HCT116 (cell line): ENCODE results near the gene FOXN3. TPM values are rescaled to one million over a fixed set of nuclear protein-coding genes. Genes with fewer than 3 reads are reported as not detected.

Experiments used
- ATAC-seq: fragments of 200-7000 bp; cut with Tn5 transposase; 2 replicates; pipeline ENCODE4 v1.9.1; 2020; ENCODE audit warnings: mild to moderate bottlenecking, moderate library complexity
- BruUV-seq: library from RNA; stranded (reverse); fragments of 400-500 nt; replicated peaks from 2 replicates; lab custom pipeline; 2021; lab: Mats Ljungman, UMichigan
- CTCF ChIA-PET: fragments of 300-600 bp; sonication (Branson Sonifier 250); formaldehyde crosslinking; loops from one replicate; lab custom pipeline; 2021; ENCODE audit warnings: antibody characterized with exemption; lab: Charles Lee
- POLR2A ChIA-PET: fragments of 300-600, 350-600 bp; sonication (Branson Sonifier 250); formaldehyde crosslinking; loops from one replicate; lab custom pipeline; 2021; ENCODE audit warnings: antibody characterized with exemption; lab: Charles Lee
- RAD21 ChIA-PET, 2 experiments: fragments of 300-600 bp; sonication (Branson Sonifier 250); formaldehyde crosslinking; loops; one replicate each; lab custom pipeline; 2023; ENCODE audit warnings: low total read pairs in 2 of 2; ENCODE audit not compliant: uncharacterized antibody in 2 of 2, unreplicated experiment in 2 of 2, low non-redundant PET in 1 of 2; lab: Charles Lee
- DNase-seq: peaks from one replicate; pipeline ENCODE4 v3.0.0-alpha.2; 2010; ENCODE audit warnings: low read depth, low spot score
- H2AFZ ChIP-seq: fragments of 200-600 bp; shearing (Covaris generic), sonication (generic); 2 replicates; pipeline ENCODE4 v1.6.1; 2017; ENCODE audit warnings: low read depth, mixed run types, mixed read lengths, antibody characterized with exemption, low read length; ENCODE audit not compliant: poor library complexity, severe bottlenecking
- H3K27ac ChIP-seq: 2 replicates; pipeline ENCODE4 v1.5.1; 2012; ENCODE audit warnings: low read depth, low read length
- H3K27me3 ChIP-seq: fragments of 200-600 bp; sonication (generic); 2 replicates; pipeline ENCODE4 v1.6.1; 2016; ENCODE audit warnings: mixed run types, low read length, mixed read lengths; ENCODE audit not compliant: insufficient read depth
- H3K36me3 ChIP-seq, 2 experiments: fragments of 200-500 bp in 1 of 2; fragments of 200-600 bp in 1 of 2; sonication (Bioruptor generic) in 1 of 2; sonication (generic) in 1 of 2; 2 replicates each; pipeline versions ENCODE4 v1.5.1 to v1.6.1; 2014 to 2016; ENCODE audit warnings: low read length in 2 of 2, inconsistent platforms in 1 of 2, mixed read lengths in 1 of 2, mixed run types in 1 of 2; ENCODE audit not compliant: insufficient read depth in 2 of 2, control insufficient read depth in 1 of 2
- H3K4me1 ChIP-seq, 2 experiments: fragments of 200-600 bp in 1 of 2; sonication (generic) in 1 of 2; 2 replicates each; pipeline versions ENCODE4 v1.5.1 to v1.6.1; 2012 to 2017; ENCODE audit warnings: low read length in 2 of 2, inconsistent platforms in 1 of 2, mild to moderate bottlenecking in 1 of 2, mixed read lengths in 1 of 2, mixed run types in 1 of 2, moderate library complexity in 1 of 2; ENCODE audit not compliant: insufficient read depth in 2 of 2, control insufficient read depth in 1 of 2
- H3K4me2 ChIP-seq: fragments of 200-600 bp; sonication (generic); 2 replicates; pipeline ENCODE4 v1.6.1; 2017; ENCODE audit warnings: mixed run types, low read length, mixed read lengths
- H3K4me3 ChIP-seq, 2 experiments: fragments of 200-600 bp in 1 of 2; sonication (generic) in 1 of 2; replicated peaks in 1 of 2; 2 replicates each; pipeline ENCODE4 v1.5.1; 2011 to 2016; ENCODE audit warnings: low read length in 2 of 2, control low read depth in 1 of 2, low read depth in 1 of 2, mild to moderate bottlenecking in 1 of 2, mixed read lengths in 1 of 2, mixed run types in 1 of 2
- H3K79me2 ChIP-seq: fragments of 200-600 bp; sonication (generic); 2 replicates; pipeline ENCODE4 v1.6.1; 2017; ENCODE audit warnings: mild to moderate bottlenecking, mixed run types, low read length, moderate library complexity, mixed read lengths; ENCODE audit not compliant: insufficient read depth
- H3K9ac ChIP-seq: fragments of 200-600 bp; sonication (generic); 2 replicates; pipeline ENCODE4 v1.6.1; 2016; ENCODE audit warnings: low read length, mixed read lengths
- H3K9me2 ChIP-seq: fragments of 200-600 bp; sonication (generic), shearing (Covaris generic); 2 replicates; pipeline ENCODE4 v1.6.1; 2017; ENCODE audit warnings: mixed run types, mild to moderate bottlenecking, moderate library complexity; ENCODE audit not compliant: insufficient read depth
- H3K9me3 ChIP-seq, 2 experiments: fragments of 200-500 bp in 1 of 2; fragments of 200-600 bp in 1 of 2; sonication (Bioruptor generic) in 1 of 2; sonication (generic) in 1 of 2; 2 replicates each; pipeline ENCODE4 v1.6.1; 2014 to 2017; ENCODE audit warnings: low read length in 2 of 2, mixed read lengths in 2 of 2, inconsistent platforms in 1 of 2, low read depth in 1 of 2, mild to moderate bottlenecking in 1 of 2, mixed run types in 1 of 2, moderate library complexity in 1 of 2; ENCODE audit not compliant: control insufficient read depth in 1 of 2, insufficient read depth in 1 of 2
- H4K20me1 ChIP-seq: fragments of 200-600 bp; sonication (generic), shearing (Covaris generic); 2 replicates; pipeline ENCODE4 v1.6.1; 2017; ENCODE audit warnings: mixed run types, mild to moderate bottlenecking, moderate library complexity; ENCODE audit not compliant: insufficient read depth
- CBX3 ChIP-seq: IDR thresholded peaks from 2 replicates; pipeline ENCODE4 v1.6.1; 2012; ENCODE audit warnings: low read depth
- CEBPB ChIP-seq: IDR thresholded peaks from 2 replicates; pipeline ENCODE4 v1.6.1; 2012; ENCODE audit warnings: low read depth
- ELF1 ChIP-seq: IDR thresholded peaks from 2 replicates; pipeline ENCODE4 v1.6.1; 2012; ENCODE audit warnings: low read depth, borderline replicate concordance
- EZH2 ChIP-seq: fragments of 200-600 bp; sonication (generic); IDR thresholded peaks from 2 replicates; pipeline ENCODE4 v1.6.1; 2017; ENCODE audit warnings: antibody characterized with exemption, mixed run types
- RAD21 ChIP-seq: IDR thresholded peaks from 2 replicates; pipeline ENCODE4 v1.6.1; 2012; ENCODE audit warnings: low read depth, mild to moderate bottlenecking
- YY1 ChIP-seq: IDR thresholded peaks from 2 replicates; pipeline ENCODE4 v1.6.1; 2011; ENCODE audit warnings: low read length, low read depth, moderate library complexity, mild to moderate bottlenecking; ENCODE audit not compliant: insufficient replicate concordance; ENCODE audit errors: extremely low read depth
- ZNF274 ChIP-seq: fragments of 200-500 bp; sonication (Bioruptor generic); IDR thresholded peaks from 2 replicates; pipeline ENCODE4 v1.6.1; 2014; ENCODE audit warnings: mild to moderate bottlenecking, low read depth, low read length, inconsistent platforms
- intact Hi-C: fragments of 100-400 bp; cut with micrococcal nuclease; formaldehyde crosslinking; loops from 2 replicates; pipeline ENCODE4 v1.10.0; 2022
- total RNA-seq: library from RNA; stranded (reverse); gene quantifications from one replicate; pipeline ENCODE4 v1.2.1, GENCODE V29; 2021; ENCODE audit not compliant: unreplicated experiment
- TF ChIP-seq, protein P1 (sequence below): IDR thresholded peaks from 2 replicates; pipeline ENCODE4 v1.6.1; 2012; ENCODE audit warnings: low read depth

The FOXN3 gene
- total RNA-seq, 1 experiment from 2014 or later = 20.0 TPM

DNA sequence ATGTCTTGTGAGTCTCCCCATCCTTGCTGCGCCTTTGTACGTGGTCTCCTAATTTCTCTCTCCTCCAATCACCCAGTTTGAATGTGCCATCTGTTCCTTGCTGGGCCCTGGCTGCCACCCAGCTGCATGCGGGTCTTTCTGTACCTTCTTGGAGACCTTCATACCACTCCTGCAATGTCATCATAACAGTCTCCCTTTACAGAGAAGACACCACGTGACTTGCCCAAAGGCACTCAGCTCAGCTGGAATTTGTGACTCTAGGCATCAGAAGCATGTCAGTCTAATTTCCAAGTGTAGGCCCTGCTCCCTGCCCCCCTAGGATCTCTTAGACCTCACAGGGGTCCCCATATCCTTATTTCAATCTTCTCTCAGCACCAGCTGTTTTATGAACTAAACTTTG, 308.4 kb downstream of the FOXN3 start:
- Histone ChIP-seq H3K27ac (no peak overlapping the region), H2AFZ (no peak overlapping the region), H4K20me1 (no peaks in the 10 kb centered on the region), H3K9ac (no peak overlapping the region), H3K36me3 (no peaks in the 10 kb centered on the region), H3K4me1 (no peaks in the 10 kb centered on the region), H3K4me3 (no peak overlapping the region), H3K9me2 (no peaks in the 10 kb centered on the region), H3K27me3 (no peaks in the 10 kb centered on the region), H3K4me2 (no peak overlapping the region), H3K9me3 (no peaks in the 10 kb centered on the region), H3K79me2 (no peaks in the 10 kb centered on the region)
- no peak for ATAC-seq
- intact Hi-C loops = no loop called here
- ChIA-PET POLR2A (no interaction called here), CTCF (no interaction called here), RAD21 (no interaction called here)
- DNase-seq = no peak
- TF ChIP-seq, protein P1, sequence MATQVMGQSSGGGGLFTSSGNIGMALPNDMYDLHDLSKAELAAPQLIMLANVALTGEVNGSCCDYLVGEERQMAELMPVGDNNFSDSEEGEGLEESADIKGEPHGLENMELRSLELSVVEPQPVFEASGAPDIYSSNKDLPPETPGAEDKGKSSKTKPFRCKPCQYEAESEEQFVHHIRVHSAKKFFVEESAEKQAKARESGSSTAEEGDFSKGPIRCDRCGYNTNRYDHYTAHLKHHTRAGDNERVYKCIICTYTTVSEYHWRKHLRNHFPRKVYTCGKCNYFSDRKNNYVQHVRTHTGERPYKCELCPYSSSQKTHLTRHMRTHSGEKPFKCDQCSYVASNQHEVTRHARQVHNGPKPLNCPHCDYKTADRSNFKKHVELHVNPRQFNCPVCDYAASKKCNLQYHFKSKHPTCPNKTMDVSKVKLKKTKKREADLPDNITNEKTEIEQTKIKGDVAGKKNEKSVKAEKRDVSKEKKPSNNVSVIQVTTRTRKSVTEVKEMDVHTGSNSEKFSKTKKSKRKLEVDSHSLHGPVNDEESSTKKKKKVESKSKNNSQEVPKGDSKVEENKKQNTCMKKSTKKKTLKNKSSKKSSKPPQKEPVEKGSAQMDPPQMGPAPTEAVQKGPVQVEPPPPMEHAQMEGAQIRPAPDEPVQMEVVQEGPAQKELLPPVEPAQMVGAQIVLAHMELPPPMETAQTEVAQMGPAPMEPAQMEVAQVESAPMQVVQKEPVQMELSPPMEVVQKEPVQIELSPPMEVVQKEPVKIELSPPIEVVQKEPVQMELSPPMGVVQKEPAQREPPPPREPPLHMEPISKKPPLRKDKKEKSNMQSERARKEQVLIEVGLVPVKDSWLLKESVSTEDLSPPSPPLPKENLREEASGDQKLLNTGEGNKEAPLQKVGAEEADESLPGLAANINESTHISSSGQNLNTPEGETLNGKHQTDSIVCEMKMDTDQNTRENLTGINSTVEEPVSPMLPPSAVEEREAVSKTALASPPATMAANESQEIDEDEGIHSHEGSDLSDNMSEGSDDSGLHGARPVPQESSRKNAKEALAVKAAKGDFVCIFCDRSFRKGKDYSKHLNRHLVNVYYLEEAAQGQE = no peak
- no peak for TF ChIP-seq CBX3
- TF ChIP-seq CEBPB = no peak
- TF ChIP-seq RAD21 = no peak
- TF ChIP-seq EZH2 = no peak
- no TSS peak for BruUV-seq

DNA sequence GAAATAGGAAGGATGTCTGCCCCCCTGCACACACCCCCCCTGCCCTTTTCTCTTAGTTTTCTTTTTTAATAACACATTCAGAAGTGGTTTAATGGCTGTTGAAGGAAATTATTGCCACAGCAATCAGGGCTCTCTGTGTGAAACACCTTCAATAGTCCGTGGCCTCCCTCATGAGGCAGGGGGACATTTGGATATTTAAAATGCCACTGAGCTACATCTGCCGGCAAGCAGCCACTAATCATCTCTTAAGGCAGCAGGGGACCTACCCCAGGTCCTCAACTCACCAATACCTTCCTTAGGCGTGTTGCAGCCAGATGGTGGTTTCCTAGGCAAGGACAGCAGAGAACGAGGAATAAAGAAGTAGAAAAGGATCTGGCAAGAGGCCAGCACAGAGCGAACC, 309.4 kb downstream of the FOXN3 start:
- DNase-seq (no peak), ATAC-seq (no peak)
- POLR2A ChIA-PET = no interaction called here
- BruUV-seq = no TSS peak
- no peaks in the 10 kb centered on the region for H3K9me3 ChIP-seq
- intact Hi-C loops = no loop called here
- H3K27ac ChIP-seq = no peak overlapping the region
- RAD21 ChIA-PET = no interaction called here
- no peak overlapping the region for H3K4me2 ChIP-seq
- no peaks in the 10 kb centered on the region for H3K36me3 ChIP-seq
- H3K9ac ChIP-seq = no peak overlapping the region
- no peaks in the 10 kb centered on the region for H3K4me1 ChIP-seq
- TF ChIP-seq ZNF274 (no peak), ELF1 (no peak), YY1 (no peak)
- no peaks in the 10 kb centered on the region for H3K9me2 ChIP-seq
- H4K20me1 ChIP-seq = no peaks in the 10 kb centered on the region
- no peak overlapping the region for H3K4me3 ChIP-seq
- no peaks in the 10 kb centered on the region for H3K27me3 ChIP-seq
- CTCF ChIA-PET = no interaction called here
- no peak overlapping the region for H2AFZ ChIP-seq
- H3K79me2 ChIP-seq = no peaks in the 10 kb centered on the region
